RWPE2 (cell line): ENCODE data around the gene KIF26B.

Experiments
- ATAC-seq: fragments of 200-7000 bp; cut with Tn5 transposase; 3 replicates; pipeline ENCODE4 v1.9.1; 2021; ENCODE audit warnings: low read depth
- DNase-seq: peaks from one replicate; pipeline ENCODE4 v3.0.0-alpha.2; 2020; ENCODE audit warnings: low spot score
- H3K27ac ChIP-seq: fragments of 450-650 bp; 2 replicates; pipeline ENCODE4 v1.5.1; 2017; ENCODE audit warnings: mild to moderate bottlenecking; ENCODE audit not compliant: poor library complexity, severe bottlenecking
- H3K27me3 ChIP-seq: fragments of 250-450 bp; sonication (Bioruptor Pico); 2 replicates; pipeline ENCODE4 v1.5.1; 2021; ENCODE audit warnings: mild to moderate bottlenecking, moderate library complexity; ENCODE audit not compliant: insufficient read depth, poor library complexity, severe bottlenecking
- H3K36me3 ChIP-seq: fragments of 250-450 bp; sonication (Bioruptor Pico); 2 replicates; pipeline ENCODE4 v1.5.1; 2020; ENCODE audit warnings: low read depth, mild to moderate bottlenecking, moderate library complexity
- H3K4me1 ChIP-seq: fragments of 250-450 bp; sonication (Bioruptor Pico); 2 replicates; pipeline ENCODE4 v1.5.1; 2021; ENCODE audit warnings: mild to moderate bottlenecking, moderate library complexity; ENCODE audit not compliant: insufficient read depth, poor library complexity, severe bottlenecking
- H3K4me3 ChIP-seq: fragments of 250-450 bp; sonication (Bioruptor Pico); 2 replicates; pipeline ENCODE4 v1.5.1; 2021; ENCODE audit warnings: mild to moderate bottlenecking, moderate library complexity; ENCODE audit not compliant: severe bottlenecking
- H3K9me3 ChIP-seq: fragments of 250-450 bp; sonication (Bioruptor Pico); 2 replicates; pipeline ENCODE4 v1.5.1; 2021; ENCODE audit warnings: mild to moderate bottlenecking, moderate library complexity; ENCODE audit not compliant: severe bottlenecking
- TF ChIP-seq, protein P1 (sequence below): fragments of 450-650 bp; IDR thresholded peaks from one replicate; pipeline ENCODE4 v1.5.1; 2017; ENCODE audit warnings: mild to moderate bottlenecking, moderate library complexity; ENCODE audit not compliant: poor library complexity, severe bottlenecking

Gene KIF26B

DNA sequence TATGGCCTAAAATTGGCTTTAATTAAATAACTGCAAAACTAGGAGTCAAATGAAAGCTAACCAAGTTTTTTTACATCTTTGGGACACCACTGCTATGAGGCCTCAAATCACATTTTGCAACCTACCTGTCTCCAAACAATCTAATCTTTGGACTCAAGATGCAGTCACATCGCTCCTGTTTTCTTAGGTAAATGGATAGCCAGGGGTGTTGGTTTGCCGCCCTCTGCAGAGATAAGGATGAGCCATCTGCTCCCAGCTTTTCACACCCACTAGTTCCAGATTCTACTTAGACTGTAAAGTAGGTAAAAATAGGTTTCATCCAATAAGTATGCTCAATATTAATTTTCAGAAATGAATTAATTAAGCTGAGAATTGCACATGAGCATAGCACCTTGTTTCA, 456.5 kb downstream of the KIF26B start:
- DNase-seq (no peak), ATAC-seq (no peak)
- TF ChIP-seq, protein P1, sequence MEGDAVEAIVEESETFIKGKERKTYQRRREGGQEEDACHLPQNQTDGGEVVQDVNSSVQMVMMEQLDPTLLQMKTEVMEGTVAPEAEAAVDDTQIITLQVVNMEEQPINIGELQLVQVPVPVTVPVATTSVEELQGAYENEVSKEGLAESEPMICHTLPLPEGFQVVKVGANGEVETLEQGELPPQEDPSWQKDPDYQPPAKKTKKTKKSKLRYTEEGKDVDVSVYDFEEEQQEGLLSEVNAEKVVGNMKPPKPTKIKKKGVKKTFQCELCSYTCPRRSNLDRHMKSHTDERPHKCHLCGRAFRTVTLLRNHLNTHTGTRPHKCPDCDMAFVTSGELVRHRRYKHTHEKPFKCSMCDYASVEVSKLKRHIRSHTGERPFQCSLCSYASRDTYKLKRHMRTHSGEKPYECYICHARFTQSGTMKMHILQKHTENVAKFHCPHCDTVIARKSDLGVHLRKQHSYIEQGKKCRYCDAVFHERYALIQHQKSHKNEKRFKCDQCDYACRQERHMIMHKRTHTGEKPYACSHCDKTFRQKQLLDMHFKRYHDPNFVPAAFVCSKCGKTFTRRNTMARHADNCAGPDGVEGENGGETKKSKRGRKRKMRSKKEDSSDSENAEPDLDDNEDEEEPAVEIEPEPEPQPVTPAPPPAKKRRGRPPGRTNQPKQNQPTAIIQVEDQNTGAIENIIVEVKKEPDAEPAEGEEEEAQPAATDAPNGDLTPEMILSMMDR = no peak
- no peaks in the 10 kb centered on the region for H3K36me3 ChIP-seq
- no peaks in the 10 kb centered on the region for H3K27me3 ChIP-seq
- no peak overlapping the region for H3K27ac ChIP-seq
- no peak overlapping the region for H3K4me3 ChIP-seq
- no peaks in the 10 kb centered on the region for H3K4me1 ChIP-seq
- H3K9me3 ChIP-seq = no peaks in the 10 kb centered on the region

DNA sequence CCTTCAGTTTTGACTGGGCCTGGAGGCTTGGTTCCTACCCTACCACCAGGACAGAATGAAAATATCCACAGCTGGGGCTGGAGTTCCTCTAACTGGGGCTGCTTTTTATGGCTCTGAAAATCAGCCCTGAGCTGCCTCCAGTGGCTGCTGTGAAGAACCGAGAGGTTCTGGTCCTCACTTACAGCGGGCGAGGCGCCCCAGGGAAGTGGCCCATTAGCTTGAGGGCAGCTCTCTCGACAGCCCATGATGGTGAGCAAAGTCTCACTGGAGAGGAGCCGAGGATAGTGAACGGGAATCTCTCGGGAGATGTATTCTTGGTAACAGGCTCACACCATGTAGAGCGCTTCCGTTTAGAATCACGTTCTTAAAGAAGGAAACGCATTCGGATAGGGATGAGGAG, 459.7 kb downstream of the KIF26B start:
- ATAC-seq (no peak), DNase-seq (no peak)
- Histone ChIP-seq H3K27ac (no peak overlapping the region), H3K9me3 (no peaks in the 10 kb centered on the region), H3K4me3 (no peak overlapping the region), H3K36me3 (no peaks in the 10 kb centered on the region), H3K4me1 (no peaks in the 10 kb centered on the region), H3K27me3 (no peaks in the 10 kb centered on the region)
- TF ChIP-seq, protein P1 = no peak

DNA sequence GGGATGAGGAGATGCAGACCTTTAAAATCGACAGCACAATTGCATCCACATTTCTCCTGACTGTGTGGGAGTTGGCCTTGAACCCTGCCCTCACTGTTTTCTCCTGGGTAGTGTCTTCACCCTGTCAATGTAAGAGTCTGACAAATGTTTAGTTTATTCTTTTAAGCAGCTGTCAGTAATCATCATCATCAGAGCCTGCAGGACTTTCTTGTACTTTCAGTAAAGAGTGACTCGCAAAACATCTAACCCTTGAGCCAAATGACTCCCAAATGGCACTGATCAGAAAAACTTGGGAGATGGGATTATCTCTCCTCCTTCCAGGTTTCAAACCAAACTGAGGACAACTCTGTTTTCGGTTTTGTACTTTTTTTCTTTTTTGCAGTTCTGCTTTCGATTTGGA, 460.2 kb downstream of the KIF26B start:
- no peak overlapping the region for H3K27ac ChIP-seq
- H3K4me3 ChIP-seq = no peak overlapping the region
- DNase-seq = no peak

DNA sequence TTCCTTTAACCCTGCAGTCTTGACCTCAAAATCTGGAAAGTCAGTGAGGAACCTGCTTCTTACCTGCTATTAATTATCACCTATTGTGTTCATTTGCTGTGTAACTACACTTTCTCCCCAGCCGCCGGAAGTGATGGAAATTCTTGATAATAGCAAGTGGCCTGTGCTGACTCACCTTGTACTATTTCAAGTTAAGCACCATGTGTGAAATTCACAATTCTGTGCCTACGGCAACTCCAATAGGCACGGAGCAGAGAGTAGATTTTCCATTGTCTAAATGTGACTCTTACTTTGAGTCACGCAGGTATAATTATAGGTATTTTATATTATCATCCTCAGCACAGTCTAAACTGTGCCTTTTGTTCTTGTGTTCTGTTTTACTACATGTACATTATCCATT, 466.8 kb downstream of the KIF26B start:
- H3K4me1 ChIP-seq = peaks cover 3% of the 10 kb centered on the region
- H3K4me3 ChIP-seq = no peak overlapping the region
- no peak for DNase-seq
- no peaks in the 10 kb centered on the region for H3K9me3 ChIP-seq
- peak; percentile 84 for ATAC-seq
- TF ChIP-seq, protein P1 = no peak
- H3K27ac ChIP-seq = no peak overlapping the region
- no peaks in the 10 kb centered on the region for H3K36me3 ChIP-seq
- H3K27me3 ChIP-seq = no peaks in the 10 kb centered on the region

More for the DNA sequence above, 460.2 kb downstream of the KIF26B start:
- no peaks in the 10 kb centered on the region for H3K36me3 ChIP-seq
- H3K9me3 ChIP-seq = no peaks in the 10 kb centered on the region
- H3K27me3 ChIP-seq = no peaks in the 10 kb centered on the region
- H3K4me1 ChIP-seq = no peaks in the 10 kb centered on the region
- ATAC-seq = no peak
- TF ChIP-seq, protein P1 = no peak

DNA sequence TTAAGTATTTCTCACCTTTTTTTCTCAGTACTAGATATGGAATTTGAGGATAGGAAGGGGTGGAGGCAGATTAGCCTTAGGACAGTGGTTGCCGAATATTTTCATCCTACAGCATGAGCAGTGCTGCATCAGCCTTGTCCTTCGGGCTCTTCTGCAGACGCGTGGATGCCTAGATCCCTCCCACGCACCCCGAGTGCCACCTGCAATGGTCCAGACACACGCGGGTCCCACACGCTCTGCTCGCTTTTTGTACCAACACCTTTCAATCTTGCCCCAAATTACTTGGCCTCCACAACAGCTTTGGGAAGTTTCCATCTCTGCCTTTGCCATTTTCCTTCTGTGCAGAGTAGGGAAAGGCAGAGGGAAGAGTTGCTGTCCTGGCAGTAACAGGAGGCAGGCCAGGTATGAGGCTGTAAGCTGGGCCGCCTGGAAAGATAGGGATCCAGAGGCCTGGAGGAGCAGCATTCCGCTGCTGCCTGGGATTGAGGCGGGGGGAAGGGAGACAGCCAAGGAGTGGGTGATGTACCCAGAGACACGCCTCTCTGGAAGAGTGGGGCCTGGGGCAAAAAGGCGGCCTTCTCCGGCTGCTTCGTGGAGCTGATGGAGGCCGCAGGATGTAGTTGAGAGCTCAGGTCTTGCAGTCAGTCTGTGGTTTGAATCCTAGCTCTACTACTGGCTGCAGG, 467.7 kb downstream of the KIF26B start:
- H3K36me3 ChIP-seq = no peaks in the 10 kb centered on the region
- no peaks in the 10 kb centered on the region for H3K27me3 ChIP-seq
- no peak overlapping the region for H3K4me3 ChIP-seq
- TF ChIP-seq, protein P1 = no peak
- H3K27ac ChIP-seq = no peak overlapping the region
- ATAC-seq (no peak), DNase-seq (no peak)
- peaks cover 3% of the 10 kb centered on the region for H3K4me1 ChIP-seq
- H3K9me3 ChIP-seq = no peaks in the 10 kb centered on the region
